Measurements from ENCODE around the gene CDH4.

GRCh38 chr20:61346996-61347395 lies 94.9 kb downstream of the CDH4 start:
- TF ChIP-seq CTCF (IDR thresholded peaks at IDR 0.05) (no peak), ZFX (IDR thresholded peaks at IDR 0.05; ENCODE audit: borderline replicate concordance) (no peak)
